HG03354 (cell line): ENCODE measurements around the gene MFAP3.

Experiments
- ATAC-seq: cut with Tn5 transposase; IDR thresholded peaks from one replicate; pipeline ENCODE4 v1.9.1; 2021; ENCODE audit warnings: mild to moderate bottlenecking; ENCODE audit not compliant: unreplicated experiment, poor library complexity, severe bottlenecking

Gene MFAP3

GRCh38 chr5:154087260-154087659 is 48.5 kb downstream of the MFAP3 start:
- ATAC-seq, result no peak

- no peak for ATAC-seq
These were observed 50.0 kb downstream of the MFAP3 start for GRCh38 chr5:154088801-154089200.

- no peak for ATAC-seq
These were observed 51.9 kb downstream of the MFAP3 start for GRCh38 chr5:154090656-154091055.

DNA sequence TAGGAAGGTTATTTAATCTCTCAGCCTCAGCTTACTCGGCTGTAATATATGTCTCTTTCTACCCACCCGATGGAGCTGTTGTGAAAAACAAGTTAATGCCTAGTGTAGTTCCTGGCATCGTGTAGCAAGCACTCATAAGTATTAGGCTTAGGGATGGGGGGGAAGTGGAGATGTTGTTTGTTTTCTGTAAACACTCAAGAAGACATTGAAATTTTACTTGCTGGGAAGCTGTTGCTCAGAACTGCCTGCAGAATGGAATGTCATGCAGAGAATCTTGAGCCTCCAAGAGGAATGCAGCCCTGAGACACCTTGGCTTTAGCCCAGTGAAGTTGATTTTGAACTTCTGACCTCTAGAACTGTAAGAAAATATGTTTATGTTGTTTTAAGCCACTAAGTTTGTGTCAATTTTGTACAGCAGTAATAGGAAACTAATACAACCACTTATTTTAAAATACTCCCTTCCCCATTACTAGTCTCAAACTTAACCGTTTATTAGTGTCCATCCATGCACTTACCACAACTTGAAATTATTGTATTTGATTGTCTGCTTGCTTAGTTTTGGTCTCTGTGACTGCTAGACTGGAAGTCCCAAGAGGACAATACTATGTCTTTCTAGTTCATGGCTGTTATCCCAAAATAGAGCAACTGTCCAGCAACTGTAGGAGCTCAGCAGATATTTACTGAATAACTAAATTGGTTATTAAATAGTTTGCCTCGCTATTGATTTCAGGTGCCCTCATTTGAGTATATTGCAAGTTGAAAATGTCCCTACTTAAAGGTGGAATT is 53.8 kb downstream of the MFAP3 start:
- ATAC-seq, result no peak

GRCh38 chr5:154093142-154093532 is 54.4 kb downstream of the MFAP3 start:
- ATAC-seq, result no peak

- no peak for ATAC-seq
These were observed 57.1 kb downstream of the MFAP3 start for GRCh38 chr5:154095904-154096303.

GRCh38 chr5:154097031-154097430 is 58.3 kb downstream of the MFAP3 start:
- ATAC-seq, result no peak

GRCh38 chr5:154098465-154098864 is 59.7 kb downstream of the MFAP3 start:
- no peak for ATAC-seq

DNA sequence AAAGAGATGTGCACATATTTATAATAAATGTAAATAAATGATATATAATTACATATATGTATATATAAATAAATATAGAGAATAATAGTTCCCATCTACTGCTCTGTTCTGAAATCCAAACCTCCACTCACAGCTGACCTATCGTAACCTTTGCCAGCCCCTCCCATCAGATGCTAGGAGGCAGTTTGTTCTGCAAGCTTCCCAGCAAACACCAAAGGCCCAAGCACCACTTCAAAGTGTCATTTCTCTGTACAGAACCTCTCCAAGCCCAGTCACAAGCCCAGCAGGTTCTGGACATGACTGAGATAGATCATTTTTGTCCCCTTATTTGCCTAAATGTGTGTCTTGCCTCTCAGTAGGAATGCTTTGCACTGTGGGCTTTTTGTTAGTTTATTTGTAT is 62.4 kb downstream of the MFAP3 start:
- no peak for ATAC-seq

GRCh38 chr5:154103233-154103632 is 64.5 kb downstream of the MFAP3 start:
- no peak for ATAC-seq
